Neural progenitor cell (in vitro differentiated cells): ENCODE data around the gene POP7. TPM values are rescaled to one million over a fixed set of nuclear protein-coding genes. Genes with fewer than 3 reads are reported as not detected.

Source experiments
- DNase-seq: peaks from one replicate; pipeline ENCODE4 v3.0.0-alpha.2; 2016; ENCODE audit warnings: low spot score
- H2AFZ ChIP-seq: fragments of 200-600 bp; sonication (generic); replicated peaks from 2 replicates; pipeline ENCODE4 v1.6.1; 2016; ENCODE audit warnings: antibody characterized with exemption
- H3F3A ChIP-seq: fragments of 200-600 bp; sonication (generic); 2 replicates; pipeline ENCODE4 v1.6.1; 2016; ENCODE audit warnings: antibody characterized with exemption, low read depth
- H3K27ac ChIP-seq: fragments of 200-600 bp; sonication (generic); 2 replicates; pipeline ENCODE4 v1.5.1; 2016; ENCODE audit warnings: mild to moderate bottlenecking
- H3K27me3 ChIP-seq: fragments of 200-600 bp; sonication (generic); 2 replicates; pipeline ENCODE4 v1.6.1; 2016; ENCODE audit warnings: mild to moderate bottlenecking, moderate library complexity
- H3K36me3 ChIP-seq: fragments of 200-600 bp; sonication (generic); 2 replicates; pipeline ENCODE4 v1.5.1; 2016
- H3K4me1 ChIP-seq: fragments of 200-600 bp; sonication (generic); 2 replicates; pipeline ENCODE4 v1.6.1; 2016; ENCODE audit warnings: mixed run types
- H3K4me2 ChIP-seq: fragments of 200-600 bp; sonication (generic); 2 replicates; pipeline ENCODE4 v1.6.1; 2016
- H3K4me3 ChIP-seq: fragments of 200-600 bp; sonication (generic); 2 replicates; pipeline ENCODE4 v1.5.1; 2016
- H3K79me2 ChIP-seq: fragments of 200-600 bp; sonication (generic); 2 replicates; pipeline ENCODE4 v1.6.1; 2016; ENCODE audit warnings: low read depth
- H3K9ac ChIP-seq: fragments of 200-600 bp; sonication (generic); 2 replicates; pipeline ENCODE4 v1.6.1; 2016
- H3K9me3 ChIP-seq: fragments of 200-600 bp; sonication (generic); 2 replicates; pipeline ENCODE4 v1.5.1; 2016; ENCODE audit warnings: low read depth
- H4K20me1 ChIP-seq: fragments of 200-600 bp; sonication (generic); 2 replicates; pipeline ENCODE4 v1.6.1; 2016; ENCODE audit warnings: low read depth
- H3K27ac Mint-ChIP-seq: 3 replicates; pipeline ENCODE4 v1.8.0; 2021; ENCODE audit warnings: mixed read lengths
- H3K27me3 Mint-ChIP-seq: 2 replicates; pipeline ENCODE4 v1.8.0; 2022; ENCODE audit warnings: low read depth, mild to moderate bottlenecking, inconsistent platforms, moderate library complexity, mixed read lengths; ENCODE audit not compliant: insufficient read depth
- H3K36me3 Mint-ChIP-seq: 3 replicates; pipeline ENCODE4 v1.8.0; 2021; ENCODE audit warnings: mixed read lengths
- H3K4me1 Mint-ChIP-seq: 3 replicates; pipeline ENCODE4 v1.8.0; 2021; ENCODE audit warnings: mixed read lengths
- H3K4me3 Mint-ChIP-seq: 3 replicates; pipeline ENCODE4 v1.8.0; 2021; ENCODE audit warnings: mild to moderate bottlenecking, moderate library complexity, mixed read lengths
- H3K9me3 Mint-ChIP-seq: 3 replicates; pipeline ENCODE4 v1.8.0; 2020; ENCODE audit warnings: mixed read lengths
- EZH2 ChIP-seq: fragments of 200-600 bp; sonication (generic); IDR thresholded peaks from 2 replicates; pipeline ENCODE4 v1.6.1; 2017; ENCODE audit warnings: antibody characterized with exemption, mild to moderate bottlenecking, moderate library complexity
- EZH2phosphoT487 ChIP-seq: fragments of 200-600 bp; sonication (generic); IDR thresholded peaks from 2 replicates; pipeline ENCODE4 v1.6.1; 2017; ENCODE audit warnings: antibody characterized with exemption
- total RNA-seq: library from RNA; depleted of rRNA; stranded (reverse); fragments of >200 nt; gene quantifications from 2 replicates; pipeline ENCODE4 v1.2.3, GENCODE V29; 2015; ENCODE audit warnings: low replicate concordance
- TF ChIP-seq, protein P1 (sequence below): fragments of 200-600 bp; sonication (generic); IDR thresholded peaks from 2 replicates; pipeline ENCODE4 v1.5.1; 2017; ENCODE audit warnings: antibody characterized with exemption, mild to moderate bottlenecking

POP7 gene
- total RNA-seq, 1 donor from 2014 or later: 19.4 TPM

DNA sequence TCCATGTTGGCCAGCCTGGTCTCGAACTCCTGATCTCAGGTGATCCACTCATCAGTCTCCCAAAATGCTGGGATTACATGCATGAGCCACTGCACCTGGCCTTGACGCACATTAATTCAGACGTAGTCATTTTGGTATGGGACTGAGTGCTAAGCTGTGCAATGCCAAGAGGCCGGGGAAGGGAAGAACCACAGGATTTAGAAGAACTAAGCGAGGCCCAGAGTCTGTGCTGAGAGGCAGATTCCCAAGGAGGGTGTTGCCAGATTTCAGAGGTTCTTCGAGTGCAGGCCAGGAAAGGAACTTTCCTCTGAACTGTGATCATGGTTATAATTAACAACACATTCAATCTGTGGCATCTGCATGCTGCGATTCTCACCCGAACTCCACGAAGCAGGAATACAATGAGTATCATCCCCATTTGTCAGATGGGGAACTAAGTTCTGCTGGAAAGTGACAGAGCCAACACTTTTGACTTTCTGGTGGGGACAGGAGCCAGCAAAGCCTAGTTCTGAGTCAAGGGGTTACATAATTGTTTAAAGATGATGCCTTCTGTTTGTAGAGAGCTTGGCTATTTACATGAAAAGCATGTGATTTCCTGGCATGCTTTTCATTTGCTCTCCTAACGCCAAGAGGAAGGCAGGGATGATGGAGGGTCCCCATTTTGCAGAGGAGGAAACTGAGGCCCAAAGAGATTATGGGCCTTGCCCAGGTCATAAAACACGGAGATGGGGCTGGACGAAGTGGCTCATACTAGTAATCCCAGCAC is 21.3 kb downstream of the POP7 start:
- DNase-seq: no peak
- Mint-ChIP-seq H3K4me3 (no peak overlapping the region), H3K9me3 (no peaks in the 10 kb centered on the region), H3K27me3 (peaks cover 20% of the 10 kb centered on the region), H3K4me1 (peaks cover 3% of the 10 kb centered on the region), H3K36me3 (no peaks in the 10 kb centered on the region), H3K27ac (no peak overlapping the region)
- Histone ChIP-seq H2AFZ (no peak overlapping the region), H3K4me2 (no peak overlapping the region), H3K4me3 (no peak overlapping the region), H3K27ac (no peak overlapping the region), H3K9ac (no peak overlapping the region), H3K4me1 (no peaks in the 10 kb centered on the region), H3K9me3 (no peaks in the 10 kb centered on the region), H3K79me2 (no peaks in the 10 kb centered on the region), H3K36me3 (no peaks in the 10 kb centered on the region), H4K20me1 (no peaks in the 10 kb centered on the region), H3K27me3 (peaks cover 45% of the 10 kb centered on the region), H3F3A (peaks cover 3% of the 10 kb centered on the region)
- TF ChIP-seq EZH2phosphoT487 (no peak), EZH2 (no peak)
- TF ChIP-seq, protein P1, sequence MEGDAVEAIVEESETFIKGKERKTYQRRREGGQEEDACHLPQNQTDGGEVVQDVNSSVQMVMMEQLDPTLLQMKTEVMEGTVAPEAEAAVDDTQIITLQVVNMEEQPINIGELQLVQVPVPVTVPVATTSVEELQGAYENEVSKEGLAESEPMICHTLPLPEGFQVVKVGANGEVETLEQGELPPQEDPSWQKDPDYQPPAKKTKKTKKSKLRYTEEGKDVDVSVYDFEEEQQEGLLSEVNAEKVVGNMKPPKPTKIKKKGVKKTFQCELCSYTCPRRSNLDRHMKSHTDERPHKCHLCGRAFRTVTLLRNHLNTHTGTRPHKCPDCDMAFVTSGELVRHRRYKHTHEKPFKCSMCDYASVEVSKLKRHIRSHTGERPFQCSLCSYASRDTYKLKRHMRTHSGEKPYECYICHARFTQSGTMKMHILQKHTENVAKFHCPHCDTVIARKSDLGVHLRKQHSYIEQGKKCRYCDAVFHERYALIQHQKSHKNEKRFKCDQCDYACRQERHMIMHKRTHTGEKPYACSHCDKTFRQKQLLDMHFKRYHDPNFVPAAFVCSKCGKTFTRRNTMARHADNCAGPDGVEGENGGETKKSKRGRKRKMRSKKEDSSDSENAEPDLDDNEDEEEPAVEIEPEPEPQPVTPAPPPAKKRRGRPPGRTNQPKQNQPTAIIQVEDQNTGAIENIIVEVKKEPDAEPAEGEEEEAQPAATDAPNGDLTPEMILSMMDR: no peak

DNA sequence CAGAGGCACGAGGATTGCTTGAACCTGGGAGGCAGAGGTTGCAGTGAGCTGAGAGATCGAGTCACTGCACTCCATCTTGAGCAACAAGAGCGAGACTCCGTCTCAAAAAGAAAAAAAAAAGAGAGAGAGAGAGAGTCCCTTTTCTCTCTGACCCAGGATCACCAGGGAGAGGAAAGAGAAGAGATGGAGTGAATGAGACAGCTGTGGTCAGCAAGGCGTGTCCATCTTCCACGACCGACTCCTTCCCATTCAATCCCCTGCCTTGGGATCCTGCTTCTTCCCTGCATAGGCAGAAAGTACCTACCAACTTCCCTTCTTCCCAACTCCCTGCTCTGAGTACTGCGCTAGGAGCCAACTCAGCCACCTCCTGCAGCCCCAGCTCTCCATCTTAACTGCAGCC is 22.3 kb downstream of the POP7 start:
- peaks cover 12% of the 10 kb centered on the region for H3K27me3 Mint-ChIP-seq
- H3K9me3 Mint-ChIP-seq: no peaks in the 10 kb centered on the region
- Histone ChIP-seq H3F3A (peaks cover 3% of the 10 kb centered on the region), H4K20me1 (no peaks in the 10 kb centered on the region), H3K27me3 (peaks cover 35% of the 10 kb centered on the region), H3K79me2 (no peaks in the 10 kb centered on the region), H2AFZ (no peak overlapping the region), H3K4me2 (no peak overlapping the region), H3K4me1 (no peaks in the 10 kb centered on the region), H3K4me3 (no peak overlapping the region), H3K27ac (no peak overlapping the region), H3K36me3 (no peaks in the 10 kb centered on the region), H3K9ac (no peak overlapping the region), H3K9me3 (no peaks in the 10 kb centered on the region)
- H3K4me1 Mint-ChIP-seq: peaks cover 3% of the 10 kb centered on the region
- no peak overlapping the region for H3K4me3 Mint-ChIP-seq
- no peak for TF ChIP-seq EZH2
- TF ChIP-seq EZH2phosphoT487: no peak
- TF ChIP-seq, protein P1: no peak
- no peak overlapping the region for H3K27ac Mint-ChIP-seq
- no peaks in the 10 kb centered on the region for H3K36me3 Mint-ChIP-seq
- DNase-seq: no peak

DNA sequence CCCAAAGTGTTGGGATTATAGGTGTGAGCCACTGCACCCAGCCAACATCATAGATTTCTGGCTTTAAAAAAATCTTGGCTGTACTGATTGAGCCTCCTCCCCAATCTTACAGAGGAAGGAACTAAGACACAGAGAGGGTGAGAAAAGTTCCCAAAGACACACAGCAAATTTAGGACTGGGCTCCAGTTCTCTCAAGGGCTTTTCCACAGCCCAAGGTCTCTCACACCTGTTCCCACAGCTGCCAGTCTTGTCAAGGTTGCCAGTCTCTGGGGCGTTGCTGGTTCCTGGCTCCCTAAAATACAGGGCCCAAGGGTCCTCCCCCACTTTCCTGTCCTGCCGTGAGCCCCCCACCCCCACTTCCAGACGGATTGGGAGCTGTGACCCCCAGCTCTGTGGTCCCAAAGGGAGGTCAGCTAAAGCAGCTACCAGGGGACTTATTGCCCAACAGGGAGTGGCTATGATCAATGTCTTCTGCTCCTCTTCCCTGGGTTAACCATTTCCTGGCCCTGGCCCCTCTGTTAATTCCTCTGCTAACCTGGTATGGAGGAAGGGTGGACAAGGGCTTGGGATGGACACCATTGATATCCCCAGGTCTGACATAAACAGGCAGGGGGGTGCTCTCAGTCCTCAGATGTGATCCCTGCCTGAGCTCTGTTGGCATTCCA is 24.3 kb downstream of the POP7 start:
- TF ChIP-seq EZH2 (no peak), EZH2phosphoT487 (no peak)
- TF ChIP-seq, protein P1: no peak
- Histone ChIP-seq H3K36me3 (no peaks in the 10 kb centered on the region), H3K79me2 (no peaks in the 10 kb centered on the region), H3K4me3 (no peak overlapping the region), H4K20me1 (no peaks in the 10 kb centered on the region), H3K9me3 (no peaks in the 10 kb centered on the region), H3K27me3 (peaks cover 15% of the 10 kb centered on the region), H3K9ac (no peak overlapping the region), H3K4me2 (no peak overlapping the region), H3K27ac (no peak overlapping the region), H2AFZ (no peak overlapping the region), H3K4me1 (no peaks in the 10 kb centered on the region), H3F3A (peaks cover 3% of the 10 kb centered on the region)
- H3K4me3 Mint-ChIP-seq: no peak overlapping the region
- H3K27ac Mint-ChIP-seq: no peak overlapping the region
- no peaks in the 10 kb centered on the region for H3K36me3 Mint-ChIP-seq
- DNase-seq: no peak
- H3K9me3 Mint-ChIP-seq: no peaks in the 10 kb centered on the region
- peaks cover 12% of the 10 kb centered on the region for H3K27me3 Mint-ChIP-seq
- peaks cover 1% of the 10 kb centered on the region for H3K4me1 Mint-ChIP-seq
